ENCODE results near the gene UNC45A.
"Not testable (repeated sequence)": the region's sequence is repeated elsewhere in the genome, so short reads cannot be mapped to it uniquely, and the experiment has no call there.

Gene UNC45A, protein sequence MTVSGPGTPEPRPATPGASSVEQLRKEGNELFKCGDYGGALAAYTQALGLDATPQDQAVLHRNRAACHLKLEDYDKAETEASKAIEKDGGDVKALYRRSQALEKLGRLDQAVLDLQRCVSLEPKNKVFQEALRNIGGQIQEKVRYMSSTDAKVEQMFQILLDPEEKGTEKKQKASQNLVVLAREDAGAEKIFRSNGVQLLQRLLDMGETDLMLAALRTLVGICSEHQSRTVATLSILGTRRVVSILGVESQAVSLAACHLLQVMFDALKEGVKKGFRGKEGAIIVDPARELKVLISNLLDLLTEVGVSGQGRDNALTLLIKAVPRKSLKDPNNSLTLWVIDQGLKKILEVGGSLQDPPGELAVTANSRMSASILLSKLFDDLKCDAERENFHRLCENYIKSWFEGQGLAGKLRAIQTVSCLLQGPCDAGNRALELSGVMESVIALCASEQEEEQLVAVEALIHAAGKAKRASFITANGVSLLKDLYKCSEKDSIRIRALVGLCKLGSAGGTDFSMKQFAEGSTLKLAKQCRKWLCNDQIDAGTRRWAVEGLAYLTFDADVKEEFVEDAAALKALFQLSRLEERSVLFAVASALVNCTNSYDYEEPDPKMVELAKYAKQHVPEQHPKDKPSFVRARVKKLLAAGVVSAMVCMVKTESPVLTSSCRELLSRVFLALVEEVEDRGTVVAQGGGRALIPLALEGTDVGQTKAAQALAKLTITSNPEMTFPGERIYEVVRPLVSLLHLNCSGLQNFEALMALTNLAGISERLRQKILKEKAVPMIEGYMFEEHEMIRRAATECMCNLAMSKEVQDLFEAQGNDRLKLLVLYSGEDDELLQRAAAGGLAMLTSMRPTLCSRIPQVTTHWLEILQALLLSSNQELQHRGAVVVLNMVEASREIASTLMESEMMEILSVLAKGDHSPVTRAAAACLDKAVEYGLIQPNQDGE

DNA sequence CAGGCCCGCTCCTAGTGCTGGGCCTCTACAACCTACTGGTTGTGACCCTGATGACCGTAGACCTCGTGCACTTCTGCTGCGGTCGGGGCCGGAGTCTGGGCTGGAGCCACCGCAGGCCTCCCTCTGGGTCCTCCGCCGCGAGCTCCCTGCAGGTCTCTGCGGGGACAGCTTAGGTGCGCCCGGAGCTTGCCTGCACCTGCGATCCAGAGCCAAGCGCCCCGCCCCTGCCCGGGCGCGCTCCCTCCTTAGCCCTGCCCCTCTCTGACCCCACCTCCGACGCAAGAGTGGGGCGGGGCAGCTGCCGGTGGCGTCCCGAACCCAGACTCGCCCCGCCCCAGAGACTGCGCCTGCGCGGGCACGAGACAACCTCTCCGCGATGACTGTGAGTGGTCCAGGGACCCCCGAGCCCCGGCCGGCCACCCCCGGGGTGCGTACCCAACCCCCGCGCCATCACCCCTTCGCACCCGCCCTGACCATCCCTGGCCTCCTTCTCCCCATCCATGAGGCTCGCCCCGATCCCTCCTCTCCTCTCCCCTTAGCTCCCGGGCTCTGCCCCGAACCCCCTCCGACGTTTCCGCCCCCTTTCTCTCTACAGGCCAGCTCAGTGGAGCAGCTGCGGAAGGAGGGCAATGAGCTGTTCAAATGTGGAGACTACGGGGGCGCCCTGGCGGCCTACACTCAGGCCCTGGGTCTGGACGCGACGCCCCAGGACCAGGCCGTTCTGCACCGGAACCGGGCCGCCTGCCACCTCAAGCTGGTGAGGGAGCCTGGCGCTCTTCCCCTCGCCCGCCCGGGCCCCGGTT, at the start of gene UNC45A:
UNC45A (plus strand) TSS at position 337 of the 803 bp plus-strand sequence; CDS start at position 377, 40 bp downstream.
- peak; percentile 97 for DNase-seq

DNA sequence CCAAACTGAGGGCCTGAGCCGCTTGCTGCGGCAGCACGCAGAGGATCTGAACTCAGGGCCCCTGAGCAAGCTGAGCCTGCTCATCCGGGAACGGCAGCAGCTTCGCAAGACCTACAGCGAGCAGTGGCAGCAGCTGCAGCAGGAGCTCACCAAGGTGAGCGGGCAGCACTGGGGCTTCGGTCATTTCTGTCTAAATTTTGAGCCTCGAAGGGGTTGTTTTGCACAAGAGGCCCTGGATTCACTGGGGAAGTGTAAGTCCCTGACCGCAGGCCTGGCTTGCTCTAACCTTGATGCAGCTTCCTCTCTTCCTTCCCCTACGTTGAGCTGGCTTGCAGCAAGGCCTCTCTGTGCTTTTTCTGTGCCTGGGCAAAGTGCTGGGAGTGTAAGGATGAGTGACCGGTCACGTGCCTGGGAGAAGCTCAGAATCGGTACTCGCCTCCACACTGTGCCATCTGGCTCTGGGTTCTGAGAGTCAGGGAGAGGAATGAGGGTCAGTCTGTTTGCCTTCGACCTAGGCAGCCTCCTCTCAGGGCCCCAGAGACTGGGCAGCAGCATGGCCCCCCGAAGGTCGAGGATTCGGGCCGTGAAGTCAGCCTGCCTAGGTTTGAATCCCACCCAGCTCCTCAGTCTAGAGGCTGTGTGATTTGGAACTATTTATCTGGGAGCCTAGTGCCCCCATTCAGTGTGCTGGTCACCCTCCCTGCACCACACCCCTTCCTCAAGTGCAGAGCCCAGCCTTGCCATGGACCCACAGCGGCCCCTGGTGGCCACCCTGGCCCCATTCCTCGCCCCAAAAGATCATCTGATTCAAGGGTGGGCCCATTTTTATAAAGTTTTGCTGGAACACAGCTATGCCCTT, 49.4 kb upstream of the UNC45A start:
- DNase-seq: peak; percentile 85

DNA sequence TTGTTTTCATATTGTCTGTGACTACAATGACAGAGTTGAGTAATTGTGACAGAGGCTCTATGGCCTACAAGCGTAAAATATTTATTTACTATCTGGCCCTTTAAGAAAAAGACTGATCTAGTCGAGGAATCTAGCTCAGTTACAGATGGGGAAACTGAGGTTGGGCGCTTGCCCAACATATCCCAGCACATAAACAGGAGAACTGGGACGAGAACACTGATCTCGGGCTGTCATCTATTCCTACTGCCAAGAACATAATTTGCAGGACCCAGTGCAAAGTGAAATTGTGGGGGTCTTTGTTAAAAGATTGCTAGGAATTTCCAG, 48.8 kb upstream of the UNC45A start:
- no peak for DNase-seq

DNA sequence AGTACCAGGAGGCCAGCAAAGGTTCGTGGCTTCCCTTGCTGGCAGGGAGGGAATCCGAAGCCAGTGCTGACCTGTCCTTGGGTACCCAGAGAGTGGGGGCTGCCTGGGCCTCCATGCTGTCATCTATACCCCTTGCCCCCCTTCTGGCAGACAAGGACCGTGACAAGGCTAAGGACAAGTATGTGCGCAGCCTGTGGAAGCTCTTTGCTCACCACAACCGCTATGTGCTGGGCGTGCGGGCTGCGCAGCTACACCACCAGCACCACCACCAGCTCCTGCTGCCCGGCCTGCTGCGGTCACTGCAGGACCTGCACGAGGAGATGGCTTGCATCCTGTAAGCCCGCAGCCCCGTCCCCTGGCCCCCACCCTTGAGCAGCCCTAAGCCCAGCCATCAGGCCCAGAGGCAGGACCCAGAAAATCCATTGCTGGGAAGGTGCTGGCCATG, 48.0 kb upstream of the UNC45A start:
- DNase-seq: no peak

DNA sequence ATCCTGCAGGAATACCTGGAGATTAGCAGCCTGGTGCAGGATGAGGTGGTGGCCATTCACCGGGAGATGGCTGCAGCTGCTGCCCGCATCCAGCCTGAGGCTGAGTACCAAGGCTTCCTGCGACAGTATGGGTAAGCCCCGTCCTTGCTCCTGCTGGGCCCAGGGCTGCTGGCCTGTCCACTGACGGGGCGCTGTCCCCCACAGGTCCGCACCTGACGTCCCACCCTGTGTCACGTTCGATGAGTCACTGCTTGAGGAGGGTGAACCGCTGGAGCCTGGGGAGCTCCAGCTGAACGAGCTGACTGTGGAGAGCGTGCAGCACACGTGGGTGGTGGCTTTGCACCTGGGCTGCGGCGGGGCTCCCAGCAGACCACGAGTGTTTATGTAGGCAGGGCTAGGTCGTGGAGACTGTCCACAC, 45.8 kb upstream of the UNC45A start:
- no peak for DNase-seq

DNA sequence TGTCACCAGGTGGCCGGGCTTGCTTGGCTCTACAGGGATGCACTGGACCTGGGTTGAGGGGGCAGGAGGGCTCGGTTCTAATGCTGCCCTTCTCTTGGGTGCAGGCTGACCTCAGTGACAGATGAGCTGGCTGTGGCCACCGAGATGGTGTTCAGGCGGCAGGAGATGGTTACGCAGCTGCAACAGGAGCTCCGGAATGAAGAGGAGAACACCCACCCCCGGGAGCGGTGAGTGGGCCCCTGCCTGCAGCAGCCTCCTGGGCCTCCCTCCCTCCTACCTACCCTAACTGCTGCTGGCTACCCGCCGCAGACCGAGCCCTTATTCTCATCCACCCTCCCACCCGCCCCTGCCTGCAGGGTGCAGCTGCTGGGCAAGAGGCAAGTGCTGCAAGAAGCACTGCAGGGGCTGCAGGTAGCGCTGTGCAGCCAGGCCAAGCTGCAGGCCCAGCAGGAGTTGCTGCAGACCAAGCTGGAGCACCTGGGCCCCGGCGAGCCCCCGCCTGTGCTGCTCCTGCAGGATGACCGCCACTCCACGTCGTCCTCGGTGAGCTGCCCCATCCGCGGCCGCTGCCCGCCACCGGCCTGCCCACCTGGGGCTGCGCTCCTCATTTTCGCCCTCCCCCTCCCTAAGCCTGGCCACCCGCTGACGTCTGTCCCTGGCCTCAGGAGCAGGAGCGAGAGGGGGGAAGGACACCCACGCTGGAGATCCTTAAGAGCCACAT, 45.2 kb upstream of the UNC45A start:
- no peak for DNase-seq

DNA sequence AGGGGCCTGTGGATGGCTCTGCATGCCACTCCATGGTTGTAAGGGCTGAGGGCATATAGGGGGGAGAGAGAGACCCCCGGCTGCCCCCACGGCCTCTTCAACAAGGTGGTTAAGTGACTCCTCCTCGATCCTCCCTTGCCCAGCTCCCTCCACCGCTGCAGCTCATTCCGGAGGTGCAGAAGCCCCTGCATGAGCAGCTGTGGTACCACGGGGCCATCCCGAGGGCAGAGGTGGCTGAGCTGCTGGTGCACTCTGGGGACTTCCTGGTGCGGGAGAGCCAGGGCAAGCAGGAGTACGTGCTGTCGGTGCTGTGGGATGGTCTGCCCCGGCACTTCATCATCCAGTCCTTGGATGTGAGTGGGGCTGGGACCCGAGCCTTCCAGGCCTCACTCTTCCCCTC, 44.2 kb upstream of the UNC45A start:
- no peak for DNase-seq

DNA sequence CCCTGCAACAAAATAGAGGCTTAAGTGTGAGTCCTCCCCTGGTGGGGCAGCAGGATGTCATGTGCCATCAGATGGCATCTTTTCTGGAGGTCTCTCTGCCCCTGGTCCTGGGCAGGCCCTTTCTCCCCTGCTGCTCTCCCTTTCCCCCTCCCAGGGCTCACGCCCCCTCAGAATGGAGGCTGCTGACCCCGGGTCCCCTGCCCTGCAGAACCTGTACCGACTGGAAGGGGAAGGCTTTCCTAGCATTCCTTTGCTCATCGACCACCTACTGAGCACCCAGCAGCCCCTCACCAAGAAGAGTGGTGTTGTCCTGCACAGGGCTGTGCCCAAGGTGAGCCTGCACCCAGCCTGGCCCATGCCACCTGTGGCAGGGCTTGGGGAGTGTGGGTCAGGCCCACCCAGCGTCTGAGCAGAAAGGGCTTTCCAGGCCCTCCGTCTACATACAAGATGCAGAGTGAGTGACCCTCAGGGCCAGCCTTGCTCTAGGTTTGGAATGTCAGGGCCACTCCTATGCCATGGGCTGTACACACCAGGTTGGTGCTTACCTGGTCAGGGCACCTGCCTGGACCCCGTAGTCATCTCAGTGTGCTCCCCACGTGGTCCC, 43.6 kb upstream of the UNC45A start:
- no peak for DNase-seq

DNA sequence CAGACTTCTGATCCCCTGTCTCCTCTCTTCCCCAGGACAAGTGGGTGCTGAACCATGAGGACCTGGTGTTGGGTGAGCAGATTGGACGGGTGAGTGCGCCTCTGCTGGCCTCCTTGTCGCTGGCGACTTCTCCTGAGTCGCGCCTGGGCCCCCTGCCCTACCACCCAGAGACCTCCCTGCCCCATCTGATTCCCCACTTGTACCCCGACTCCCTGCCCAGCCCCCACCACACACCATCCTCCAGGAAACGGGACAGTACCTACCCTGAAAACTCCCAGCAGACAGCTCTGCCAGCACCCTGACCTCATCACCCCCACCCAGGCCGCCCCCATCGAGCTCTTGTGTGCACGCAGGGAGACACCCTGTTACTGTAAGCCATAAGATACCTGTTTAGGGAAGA, 43.1 kb upstream of the UNC45A start:
- no peak for DNase-seq

DNA sequence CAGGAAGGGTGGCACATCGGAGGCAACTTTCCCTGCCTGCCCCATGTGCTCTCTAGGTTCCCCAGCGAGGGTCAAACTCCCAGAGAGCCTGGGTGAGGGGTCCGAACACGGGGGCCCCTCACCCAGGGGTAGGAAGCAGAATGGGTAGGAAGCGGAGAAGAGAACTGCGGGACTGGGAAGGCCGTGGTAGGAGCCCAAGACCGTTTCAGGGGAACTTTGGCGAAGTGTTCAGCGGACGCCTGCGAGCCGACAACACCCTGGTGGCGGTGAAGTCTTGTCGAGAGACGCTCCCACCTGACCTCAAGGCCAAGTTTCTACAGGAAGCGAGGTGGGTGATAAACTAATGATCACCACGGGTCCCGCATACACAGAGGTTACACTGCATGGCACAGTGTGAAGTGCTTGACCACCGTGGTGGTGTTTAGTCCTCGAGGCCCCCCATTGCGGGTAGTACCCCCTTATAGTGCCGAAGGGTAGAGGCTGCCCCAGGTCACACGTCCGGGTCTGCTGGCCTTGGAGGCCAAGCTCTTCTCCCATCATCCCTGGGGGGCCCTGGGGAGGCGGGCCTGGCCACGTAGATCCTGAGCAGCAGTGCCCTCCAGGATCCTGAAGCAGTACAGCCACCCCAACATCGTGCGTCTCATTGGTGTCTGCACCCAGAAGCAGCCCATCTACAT, 42.4 kb upstream of the UNC45A start:
- DNase-seq: no peak

DNA sequence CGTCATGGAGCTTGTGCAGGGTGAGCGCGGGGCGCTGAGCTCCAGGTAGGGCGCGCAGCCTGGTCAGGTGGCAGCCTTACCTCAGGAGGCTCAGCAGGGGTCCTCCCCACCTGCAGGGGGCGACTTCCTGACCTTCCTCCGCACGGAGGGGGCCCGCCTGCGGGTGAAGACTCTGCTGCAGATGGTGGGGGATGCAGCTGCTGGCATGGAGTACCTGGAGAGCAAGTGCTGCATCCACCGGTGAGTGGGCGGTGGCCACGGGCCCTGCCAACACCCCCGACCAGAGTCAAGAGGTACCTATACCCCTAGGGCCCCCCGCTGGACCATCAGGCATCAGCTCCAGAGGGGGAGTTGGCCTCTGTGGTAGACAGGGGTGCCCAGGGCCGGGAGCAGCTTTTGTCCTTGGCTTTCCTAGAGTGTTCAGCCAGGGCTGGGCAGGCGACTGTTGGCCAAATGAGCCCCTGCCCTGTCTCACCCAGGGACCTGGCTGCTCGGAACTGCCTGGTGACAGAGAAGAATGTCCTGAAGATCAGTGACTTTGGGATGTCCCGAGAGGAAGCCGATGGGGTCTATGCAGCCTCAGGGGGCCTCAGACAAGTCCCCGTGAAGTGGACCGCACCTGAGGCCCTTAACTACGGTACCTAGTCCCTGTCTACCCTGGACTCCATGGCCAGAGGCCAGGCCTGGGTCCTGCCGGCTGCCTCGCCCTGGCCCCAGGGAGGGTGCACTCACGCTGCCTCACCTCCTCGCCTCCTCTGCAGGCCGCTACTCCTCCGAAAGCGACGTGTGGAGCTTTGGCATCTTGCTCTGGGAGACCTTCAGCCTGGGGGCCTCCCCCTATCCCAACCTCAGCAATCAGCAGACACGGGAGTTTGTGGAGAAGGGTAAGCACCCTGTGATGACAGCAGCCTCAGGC, 41.7 kb upstream of the UNC45A start:
- no peak for DNase-seq

DNA sequence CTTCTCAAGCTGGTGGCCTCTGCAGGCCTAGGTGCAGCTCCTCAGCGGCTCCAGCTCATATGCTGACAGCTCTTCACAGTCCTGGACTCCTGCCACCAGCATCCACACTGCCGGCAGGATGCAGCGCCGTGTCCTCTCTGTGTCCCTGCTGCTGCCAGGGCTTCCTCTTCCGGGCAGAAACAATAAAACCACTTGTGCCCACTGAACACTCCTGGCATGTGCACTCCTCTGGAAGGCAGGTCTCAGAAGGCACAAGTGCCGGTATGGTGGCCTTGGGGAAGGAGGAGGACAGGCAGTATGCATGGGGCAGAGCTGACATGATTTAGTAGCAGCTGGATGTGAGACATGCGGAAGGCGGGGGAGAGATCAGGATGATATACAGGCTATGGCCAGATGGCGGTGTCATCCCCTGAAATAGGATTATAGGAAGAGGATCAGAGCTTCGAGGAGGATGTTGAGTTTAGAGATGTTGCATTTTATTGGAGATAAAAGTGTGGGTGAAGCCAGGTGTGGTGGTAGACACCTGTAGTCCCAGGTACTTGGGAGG, 39.4 kb upstream of the UNC45A start:
- no peak for DNase-seq

DNA sequence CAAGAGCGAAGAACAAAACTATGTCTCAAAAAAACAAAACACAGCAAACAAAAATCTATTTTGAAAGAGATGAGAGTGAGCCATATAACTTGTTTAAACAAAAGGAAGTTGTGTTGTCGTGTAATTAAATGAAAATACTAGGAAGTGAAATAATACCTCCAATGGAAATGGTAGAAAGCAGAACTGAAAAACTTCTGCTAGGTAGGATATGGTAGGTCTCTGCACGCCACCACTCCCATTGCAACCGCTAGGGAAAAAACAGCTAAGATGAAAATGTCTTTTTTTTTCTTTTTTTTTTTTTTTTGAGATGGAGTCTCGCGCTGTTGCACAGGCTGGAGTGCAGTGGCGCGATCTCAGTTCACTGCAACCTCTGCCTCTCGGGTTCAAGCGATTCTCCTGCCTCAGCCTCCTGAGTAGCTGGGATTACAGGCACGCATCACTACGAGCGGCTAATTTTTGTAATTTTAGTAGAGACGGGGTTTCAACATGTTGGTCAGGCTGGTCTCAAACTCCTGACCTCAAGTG, 37.9 kb upstream of the UNC45A start:
- DNase-seq: not testable (repeated sequence)

DNA sequence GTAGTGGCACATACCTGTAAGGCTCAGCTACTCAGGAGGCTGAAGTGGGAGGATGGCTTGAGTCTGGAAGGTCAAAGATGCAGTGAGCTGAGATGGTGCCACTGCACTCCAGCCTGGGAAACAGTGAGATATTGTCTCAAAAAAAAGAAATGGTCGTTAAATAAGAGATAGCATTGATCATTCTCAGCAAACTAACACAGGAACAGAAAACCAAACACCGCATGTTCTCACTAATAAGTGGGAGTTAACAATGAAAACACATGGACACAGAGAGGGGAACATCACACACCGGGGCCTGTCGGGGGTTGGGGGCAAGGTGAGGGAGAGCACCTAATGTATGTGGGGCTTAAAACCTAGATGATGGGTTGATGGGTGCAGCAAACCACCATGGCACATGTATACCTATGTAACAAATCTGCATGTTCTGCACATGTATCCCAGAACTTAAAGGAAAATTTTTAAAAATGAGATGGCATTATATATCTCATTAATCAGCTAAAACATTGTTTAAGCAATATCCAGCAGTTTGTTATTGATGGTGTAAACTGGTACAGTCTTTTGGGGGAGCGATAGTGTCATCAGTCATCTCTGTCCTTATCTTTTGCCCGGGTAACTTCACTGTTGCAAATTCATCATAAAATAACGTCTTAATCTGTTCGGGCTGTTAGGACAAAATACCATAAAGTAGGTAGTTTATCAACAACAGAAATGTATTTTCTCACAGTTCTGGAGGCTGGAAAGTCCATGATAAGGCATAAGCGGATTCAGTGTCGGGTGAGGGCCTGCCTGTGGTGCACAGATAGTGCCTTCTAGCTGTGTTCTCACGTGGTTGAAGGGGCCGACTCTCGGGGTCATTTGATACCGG, 33.7 kb upstream of the UNC45A start:
- no peak for DNase-seq

DNA sequence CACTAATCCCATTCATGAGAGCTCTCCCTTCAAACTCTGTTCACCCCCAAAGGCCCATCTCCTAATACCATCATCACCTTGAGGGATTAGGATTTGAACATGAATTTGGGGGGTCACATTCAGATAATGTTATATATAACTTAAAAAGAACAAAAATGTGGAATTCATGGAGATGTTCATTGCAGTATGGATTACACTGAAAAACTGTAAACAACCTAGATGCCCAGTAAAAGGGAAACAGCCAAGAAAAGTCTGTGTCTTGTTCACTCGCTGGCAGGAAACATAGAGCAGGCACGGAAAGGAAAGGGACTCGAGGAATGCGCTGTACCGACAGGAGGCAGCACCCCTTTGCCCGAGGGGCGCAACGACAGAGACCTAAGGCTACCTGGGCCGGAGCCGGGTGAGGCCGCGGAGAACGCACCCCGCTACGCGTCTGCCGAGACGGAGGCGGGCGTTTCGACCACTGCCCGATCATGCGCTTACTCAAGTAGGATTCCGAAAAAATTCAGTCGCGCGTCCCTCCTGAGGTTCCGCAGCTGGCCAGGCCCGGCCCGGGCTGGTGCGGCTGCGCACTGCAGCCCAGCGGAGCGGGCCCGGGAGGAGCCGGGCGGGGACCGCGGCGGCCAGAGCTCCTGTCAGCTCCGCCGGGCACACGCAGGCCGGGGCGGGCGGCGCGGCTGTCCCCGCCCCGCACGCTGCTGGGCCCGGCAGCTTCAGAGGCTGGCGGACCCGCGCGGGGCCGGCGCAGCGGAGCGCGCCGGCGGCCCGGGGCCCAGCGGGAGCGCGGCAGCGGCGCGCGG, 32.8 kb upstream of the UNC45A start:
- DNase-seq: peak; percentile 82

DNA sequence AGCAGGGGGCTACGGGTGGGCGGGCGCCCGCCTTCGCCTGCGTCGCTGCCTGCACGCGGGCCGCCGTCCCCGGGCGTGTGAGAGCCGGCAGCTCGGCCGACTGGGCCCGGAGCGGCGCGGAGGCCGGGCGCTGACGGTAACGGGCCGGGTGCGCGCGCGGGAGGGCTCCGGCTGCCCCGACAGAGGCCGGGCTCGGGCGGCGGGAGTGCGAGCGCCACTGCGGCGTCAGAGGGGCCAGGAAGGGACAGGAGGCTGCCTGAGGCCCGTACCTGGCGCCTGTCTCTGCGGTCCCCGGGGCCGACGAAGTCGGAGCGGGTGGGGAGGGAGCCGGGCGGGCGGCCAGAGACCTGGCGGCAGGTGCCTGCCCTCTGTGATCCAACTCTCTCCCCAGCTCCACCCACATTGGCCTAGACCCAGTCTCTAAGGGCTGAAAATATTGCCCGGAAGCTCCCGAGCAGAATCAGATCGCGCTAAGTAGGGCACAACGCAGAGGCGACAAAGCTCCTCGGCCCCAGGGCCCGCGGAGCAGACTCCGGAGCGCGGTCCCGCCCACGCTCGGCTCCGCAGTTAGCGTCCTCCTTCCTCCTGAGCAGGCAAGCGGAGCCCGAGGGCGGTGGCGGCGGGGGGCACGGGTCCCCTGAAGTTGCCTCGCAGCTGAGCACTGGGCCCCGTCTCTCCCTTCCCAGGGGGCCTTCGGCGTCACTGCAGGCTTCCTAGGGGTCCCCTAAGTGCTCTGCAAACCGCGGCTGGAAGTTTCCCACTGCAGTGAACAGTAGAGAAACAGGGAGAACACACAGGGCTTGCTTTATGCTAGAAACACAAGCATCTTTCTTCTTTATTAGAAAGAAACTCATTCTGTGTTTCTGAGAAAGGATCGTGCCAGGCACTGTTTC, 32.0 kb upstream of the UNC45A start, which contains the start of gene MAN2A2:
MAN2A2 (plus strand) TSS at position 463 of the 893 bp plus-strand sequence. CDS start 906 bp downstream, outside the sequence.
- peak; percentile 85 for DNase-seq
